ENCODE data around the gene SLC32A1.

GRCh38 chr20:38724626-38725147 lies 401 bp downstream of the SLC32A1 start:
- TF ChIP-seq RAD21 (IDR thresholded peaks at IDR 0.05; ENCODE audit: low read length) = no peak
- TF ChIP-seq, protein P1, sequence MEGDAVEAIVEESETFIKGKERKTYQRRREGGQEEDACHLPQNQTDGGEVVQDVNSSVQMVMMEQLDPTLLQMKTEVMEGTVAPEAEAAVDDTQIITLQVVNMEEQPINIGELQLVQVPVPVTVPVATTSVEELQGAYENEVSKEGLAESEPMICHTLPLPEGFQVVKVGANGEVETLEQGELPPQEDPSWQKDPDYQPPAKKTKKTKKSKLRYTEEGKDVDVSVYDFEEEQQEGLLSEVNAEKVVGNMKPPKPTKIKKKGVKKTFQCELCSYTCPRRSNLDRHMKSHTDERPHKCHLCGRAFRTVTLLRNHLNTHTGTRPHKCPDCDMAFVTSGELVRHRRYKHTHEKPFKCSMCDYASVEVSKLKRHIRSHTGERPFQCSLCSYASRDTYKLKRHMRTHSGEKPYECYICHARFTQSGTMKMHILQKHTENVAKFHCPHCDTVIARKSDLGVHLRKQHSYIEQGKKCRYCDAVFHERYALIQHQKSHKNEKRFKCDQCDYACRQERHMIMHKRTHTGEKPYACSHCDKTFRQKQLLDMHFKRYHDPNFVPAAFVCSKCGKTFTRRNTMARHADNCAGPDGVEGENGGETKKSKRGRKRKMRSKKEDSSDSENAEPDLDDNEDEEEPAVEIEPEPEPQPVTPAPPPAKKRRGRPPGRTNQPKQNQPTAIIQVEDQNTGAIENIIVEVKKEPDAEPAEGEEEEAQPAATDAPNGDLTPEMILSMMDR (conservative IDR thresholded peaks at IDR 0.05; ENCODE audit: low read depth, low read length) = no peak
- no peak for TF ChIP-seq POLR2A (IDR thresholded peaks at IDR 0.05; ENCODE audit: low read depth, low read length)
- TF ChIP-seq CHD1 (IDR thresholded peaks at IDR 0.05; ENCODE audit: low read depth, low read length) = no peak
- TF ChIP-seq MXI1 (IDR thresholded peaks at IDR 0.05; ENCODE audit: borderline replicate concordance, low read depth, low read length) = no peak
- TF ChIP-seq FOS (IDR thresholded peaks at IDR 0.05; ENCODE audit: low read depth, low read length) = no peak
- TF ChIP-seq, protein P2, sequence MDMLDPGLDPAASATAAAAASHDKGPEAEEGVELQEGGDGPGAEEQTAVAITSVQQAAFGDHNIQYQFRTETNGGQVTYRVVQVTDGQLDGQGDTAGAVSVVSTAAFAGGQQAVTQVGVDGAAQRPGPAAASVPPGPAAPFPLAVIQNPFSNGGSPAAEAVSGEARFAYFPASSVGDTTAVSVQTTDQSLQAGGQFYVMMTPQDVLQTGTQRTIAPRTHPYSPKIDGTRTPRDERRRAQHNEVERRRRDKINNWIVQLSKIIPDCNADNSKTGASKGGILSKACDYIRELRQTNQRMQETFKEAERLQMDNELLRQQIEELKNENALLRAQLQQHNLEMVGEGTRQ (IDR thresholded peaks at IDR 0.05; ENCODE audit: low read depth, low read length) = no peak
- no peak for TF ChIP-seq RFX5 (IDR thresholded peaks at IDR 0.05; ENCODE audit: low read depth, low read length)
- TF ChIP-seq ELK1 (IDR thresholded peaks at IDR 0.05; ENCODE audit: borderline replicate concordance, low read depth, low read length) = no peak
- no peak for TF ChIP-seq BHLHE40 (IDR thresholded peaks at IDR 0.05; ENCODE audit: low read depth, low read length)
- no peak for TF ChIP-seq SMC3 (IDR thresholded peaks at IDR 0.05; ENCODE audit: low read depth, low read length)

Data from IMR-90 (cell line).